ENCODE data around the gene LRP1B.
A peak's percentile ranks its signal among the peaks of the same experiment; 100 is the strongest.

LRP1B gene

GRCh38 chr2:141555876-141556470 is 574.8 kb downstream of the LRP1B start:
- no peak for TF ChIP-seq REST (IDR thresholded peaks at IDR 0.05; ENCODE audit: low read depth)
- TF ChIP-seq TAF1 (IDR thresholded peaks at IDR 0.05; ENCODE audit: low read depth) = no peak
- TF ChIP-seq EGR1 (IDR thresholded peaks at IDR 0.05) = no peak
- no peak for TF ChIP-seq TCF12 (IDR thresholded peaks at IDR 0.05; ENCODE audit: low read depth)
- no peak for TF ChIP-seq ZBTB7A (IDR thresholded peaks at IDR 0.05; ENCODE audit: low read depth)
- no peak for TF ChIP-seq TEAD4 (IDR thresholded peaks at IDR 0.05)
- no peak for TF ChIP-seq FOXM1 (IDR thresholded peaks at IDR 0.05; ENCODE audit: borderline replicate concordance, low read depth)
- TF ChIP-seq NFIC (IDR thresholded peaks at IDR 0.05) = no peak
- no peak for TF ChIP-seq MAX (IDR thresholded peaks at IDR 0.05)
- TF ChIP-seq USF1 (IDR thresholded peaks at IDR 0.05) = no peak
- TF ChIP-seq YY1 (IDR thresholded peaks at IDR 0.05; ENCODE audit: low read depth) = no peak
- TF ChIP-seq EP300 (IDR thresholded peaks at IDR 0.05; ENCODE audit: borderline replicate concordance) = no peak
- TF ChIP-seq CREB1 (IDR thresholded peaks at IDR 0.05; ENCODE audit: low read depth) = no peak
- TF ChIP-seq RAD21 (IDR thresholded peaks at IDR 0.05; ENCODE audit: low read depth) = no peak
- no peak for TF ChIP-seq CEBPB (IDR thresholded peaks at IDR 0.05)

GRCh38 chr2:141554810-141555209 is 576.0 kb downstream of the LRP1B start:
- TF ChIP-seq YY1 (IDR thresholded peaks at IDR 0.05; ENCODE audit: low read depth) = no peak
- TF ChIP-seq RAD21 (IDR thresholded peaks at IDR 0.05; ENCODE audit: low read depth) = peak; percentile 63

- no peak for TF ChIP-seq CREB1 (IDR thresholded peaks at IDR 0.05; ENCODE audit: low read depth)
Observed at GRCh38 chr2:141534666-141535362, 596.0 kb downstream of the LRP1B start.

GRCh38 chr2:141529659-141530058 is 601.2 kb downstream of the LRP1B start:
- TF ChIP-seq ZBTB7A (IDR thresholded peaks at IDR 0.05; ENCODE audit: low read depth) (no peak), EP300 (IDR thresholded peaks at IDR 0.05; ENCODE audit: borderline replicate concordance) (no peak), TAF1 (IDR thresholded peaks at IDR 0.05; ENCODE audit: low read depth) (no peak), FOXM1 (IDR thresholded peaks at IDR 0.05; ENCODE audit: borderline replicate concordance, low read depth) (no peak)

- TF ChIP-seq CREB1 (IDR thresholded peaks at IDR 0.05; ENCODE audit: low read depth) (no peak), TEAD4 (IDR thresholded peaks at IDR 0.05) (no peak), MAX (IDR thresholded peaks at IDR 0.05) (no peak), RAD21 (IDR thresholded peaks at IDR 0.05; ENCODE audit: low read depth) (no peak), CEBPB (IDR thresholded peaks at IDR 0.05) (no peak), TAF1 (IDR thresholded peaks at IDR 0.05; ENCODE audit: low read depth) (no peak), REST (IDR thresholded peaks at IDR 0.05; ENCODE audit: low read depth) (no peak), YY1 (IDR thresholded peaks at IDR 0.05; ENCODE audit: low read depth) (no peak), NFIC (IDR thresholded peaks at IDR 0.05) (no peak)
Observed at GRCh38 chr2:141528990-141529389, 601.8 kb downstream of the LRP1B start.

- TF ChIP-seq TCF12 (IDR thresholded peaks at IDR 0.05; ENCODE audit: low read depth) = no peak
- TF ChIP-seq TAF1 (IDR thresholded peaks at IDR 0.05; ENCODE audit: low read depth) = no peak
- no peak for TF ChIP-seq EGR1 (IDR thresholded peaks at IDR 0.05)
- TF ChIP-seq MAX (IDR thresholded peaks at IDR 0.05) = no peak
- TF ChIP-seq CEBPB (IDR thresholded peaks at IDR 0.05) = no peak
Observed at GRCh38 chr2:141526760-141527159, 604.1 kb downstream of the LRP1B start.

- no peak for TF ChIP-seq REST (IDR thresholded peaks at IDR 0.05; ENCODE audit: low read depth)
- TF ChIP-seq NFIC (IDR thresholded peaks at IDR 0.05) = no peak
- TF ChIP-seq RAD21 (IDR thresholded peaks at IDR 0.05; ENCODE audit: low read depth) = no peak
- no peak for TF ChIP-seq CEBPB (IDR thresholded peaks at IDR 0.05)
- no peak for TF ChIP-seq TCF12 (IDR thresholded peaks at IDR 0.05; ENCODE audit: low read depth)
- TF ChIP-seq EGR1 (IDR thresholded peaks at IDR 0.05) = no peak
- no peak for TF ChIP-seq EP300 (IDR thresholded peaks at IDR 0.05; ENCODE audit: borderline replicate concordance)
- no peak for TF ChIP-seq MAX (IDR thresholded peaks at IDR 0.05)
- no peak for TF ChIP-seq TAF1 (IDR thresholded peaks at IDR 0.05; ENCODE audit: low read depth)
- TF ChIP-seq YY1 (IDR thresholded peaks at IDR 0.05; ENCODE audit: low read depth) = no peak
- no peak for TF ChIP-seq USF1 (IDR thresholded peaks at IDR 0.05)
- no peak for TF ChIP-seq CREB1 (IDR thresholded peaks at IDR 0.05; ENCODE audit: low read depth)
- no peak for TF ChIP-seq ZBTB7A (IDR thresholded peaks at IDR 0.05; ENCODE audit: low read depth)
- TF ChIP-seq TEAD4 (IDR thresholded peaks at IDR 0.05) = no peak
- TF ChIP-seq FOXM1 (IDR thresholded peaks at IDR 0.05; ENCODE audit: borderline replicate concordance, low read depth) = no peak
Observed at GRCh38 chr2:141524777-141525176, 606.0 kb downstream of the LRP1B start.

Measured in Ishikawa (cell line).